ENCODE data around the gene IL21R. TPM values are rescaled to one million over a fixed set of nuclear protein-coding genes. Genes with fewer than 3 reads are reported as not detected.

Gene IL21R
- total and polyA plus RNA-seq, 10 of the 15 experiments (the other 5 are each of a cell fraction or from before 2014, with no cell fraction given), result 5.3 to 138 (median 82.5) TPM

GRCh38 chr16:27389272-27389961, 12.6 kb upstream of the IL21R start (continued):
- TF ChIP-seq ZBTB33 (IDR thresholded peaks at IDR 0.05) (peak; percentile 49; the same call in 1 of the 2 replicates), MAX (IDR thresholded peaks at IDR 0.05; ENCODE audit: low read depth, low read length) (no peak), ZBTB4 (CRISPR knock-in tag; IDR thresholded peaks at IDR 0.05) (no peak), BMI1 (IDR thresholded peaks at IDR 0.05; ENCODE audit: borderline replicate concordance) (no peak), IRF3 (IDR thresholded peaks at IDR 0.05) (no peak), STAT1 (conservative IDR thresholded peaks at IDR 0.05) (no peak), TCF12 (IDR thresholded peaks at IDR 0.05; ENCODE audit: low read depth, low read length) (peak; percentile 86), HDGF (IDR thresholded peaks at IDR 0.05) (no peak), KAT2A (conservative IDR thresholded peaks at IDR 0.05; ENCODE audit: control insufficient read depth, low read depth, low read length) (no peak), SPI1 (IDR thresholded peaks at IDR 0.05; ENCODE audit: borderline replicate concordance, insufficient read depth, low read depth, low read length) (no peak), CREB1 (IDR thresholded peaks at IDR 0.05; ENCODE audit: low read depth) (peak; percentile 65)
- TF ChIP-seq, protein P1, sequence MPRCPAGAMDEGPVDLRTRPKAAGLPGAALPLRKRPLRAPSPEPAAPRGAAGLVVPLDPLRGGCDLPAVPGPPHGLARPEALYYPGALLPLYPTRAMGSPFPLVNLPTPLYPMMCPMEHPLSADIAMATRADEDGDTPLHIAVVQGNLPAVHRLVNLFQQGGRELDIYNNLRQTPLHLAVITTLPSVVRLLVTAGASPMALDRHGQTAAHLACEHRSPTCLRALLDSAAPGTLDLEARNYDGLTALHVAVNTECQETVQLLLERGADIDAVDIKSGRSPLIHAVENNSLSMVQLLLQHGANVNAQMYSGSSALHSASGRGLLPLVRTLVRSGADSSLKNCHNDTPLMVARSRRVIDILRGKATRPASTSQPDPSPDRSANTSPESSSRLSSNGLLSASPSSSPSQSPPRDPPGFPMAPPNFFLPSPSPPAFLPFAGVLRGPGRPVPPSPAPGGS (IDR thresholded peaks at IDR 0.05; ENCODE audit: borderline replicate concordance, insufficient read depth, low read depth, low read length, poor library complexity, severe bottlenecking), result no peak
- TF ChIP-seq, protein P2, sequence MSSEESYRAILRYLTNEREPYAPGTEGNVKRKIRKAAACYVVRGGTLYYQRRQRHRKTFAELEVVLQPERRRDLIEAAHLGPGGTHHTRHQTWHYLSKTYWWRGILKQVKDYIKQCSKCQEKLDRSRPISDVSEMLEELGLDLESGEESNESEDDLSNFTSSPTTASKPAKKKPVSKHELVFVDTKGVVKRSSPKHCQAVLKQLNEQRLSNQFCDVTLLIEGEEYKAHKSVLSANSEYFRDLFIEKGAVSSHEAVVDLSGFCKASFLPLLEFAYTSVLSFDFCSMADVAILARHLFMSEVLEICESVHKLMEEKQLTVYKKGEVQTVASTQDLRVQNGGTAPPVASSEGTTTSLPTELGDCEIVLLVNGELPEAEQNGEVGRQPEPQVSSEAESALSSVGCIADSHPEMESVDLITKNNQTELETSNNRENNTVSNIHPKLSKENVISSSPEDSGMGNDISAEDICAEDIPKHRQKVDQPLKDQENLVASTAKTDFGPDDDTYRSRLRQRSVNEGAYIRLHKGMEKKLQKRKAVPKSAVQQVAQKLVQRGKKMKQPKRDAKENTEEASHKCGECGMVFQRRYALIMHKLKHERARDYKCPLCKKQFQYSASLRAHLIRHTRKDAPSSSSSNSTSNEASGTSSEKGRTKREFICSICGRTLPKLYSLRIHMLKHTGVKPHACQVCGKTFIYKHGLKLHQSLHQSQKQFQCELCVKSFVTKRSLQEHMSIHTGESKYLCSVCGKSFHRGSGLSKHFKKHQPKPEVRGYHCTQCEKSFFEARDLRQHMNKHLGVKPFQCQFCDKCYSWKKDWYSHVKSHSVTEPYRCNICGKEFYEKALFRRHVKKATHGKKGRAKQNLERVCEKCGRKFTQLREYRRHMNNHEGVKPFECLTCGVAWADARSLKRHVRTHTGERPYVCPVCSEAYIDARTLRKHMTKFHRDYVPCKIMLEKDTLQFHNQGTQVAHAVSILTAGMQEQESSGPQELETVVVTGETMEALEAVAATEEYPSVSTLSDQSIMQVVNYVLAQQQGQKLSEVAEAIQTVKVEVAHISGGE (CRISPR knock-in tag; IDR thresholded peaks at IDR 0.05), result no peak
- TF ChIP-seq, protein P3, sequence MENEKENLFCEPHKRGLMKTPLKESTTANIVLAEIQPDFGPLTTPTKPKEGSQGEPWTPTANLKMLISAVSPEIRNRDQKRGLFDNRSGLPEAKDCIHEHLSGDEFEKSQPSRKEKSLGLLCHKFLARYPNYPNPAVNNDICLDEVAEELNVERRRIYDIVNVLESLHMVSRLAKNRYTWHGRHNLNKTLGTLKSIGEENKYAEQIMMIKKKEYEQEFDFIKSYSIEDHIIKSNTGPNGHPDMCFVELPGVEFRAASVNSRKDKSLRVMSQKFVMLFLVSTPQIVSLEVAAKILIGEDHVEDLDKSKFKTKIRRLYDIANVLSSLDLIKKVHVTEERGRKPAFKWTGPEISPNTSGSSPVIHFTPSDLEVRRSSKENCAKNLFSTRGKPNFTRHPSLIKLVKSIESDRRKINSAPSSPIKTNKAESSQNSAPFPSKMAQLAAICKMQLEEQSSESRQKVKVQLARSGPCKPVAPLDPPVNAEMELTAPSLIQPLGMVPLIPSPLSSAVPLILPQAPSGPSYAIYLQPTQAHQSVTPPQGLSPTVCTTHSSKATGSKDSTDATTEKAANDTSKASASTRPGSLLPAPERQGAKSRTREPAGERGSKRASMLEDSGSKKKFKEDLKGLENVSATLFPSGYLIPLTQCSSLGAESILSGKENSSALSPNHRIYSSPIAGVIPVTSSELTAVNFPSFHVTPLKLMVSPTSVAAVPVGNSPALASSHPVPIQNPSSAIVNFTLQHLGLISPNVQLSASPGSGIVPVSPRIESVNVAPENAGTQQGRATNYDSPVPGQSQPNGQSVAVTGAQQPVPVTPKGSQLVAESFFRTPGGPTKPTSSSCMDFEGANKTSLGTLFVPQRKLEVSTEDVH (IDR thresholded peaks at IDR 0.05; ENCODE audit: low read depth, partially characterized antibody), result no peak
